Endothelial cell of umbilical vein (primary cell): ENCODE data around the gene OARD1. TPM values are rescaled to one million over a fixed set of nuclear protein-coding genes. Genes with fewer than 3 reads are reported as not detected.

Experiments
- BruUV-seq: library from RNA; stranded (reverse); fragments of 400-500 nt; replicated peaks from 2 replicates; lab custom pipeline; 2021; lab: Mats Ljungman, UMichigan
- CTCF ChIA-PET: fragments of 300-600, 350-600 bp; sonication (Branson Sonifier 250); formaldehyde crosslinking; loops from one replicate; lab custom pipeline; 2021; ENCODE audit warnings: antibody characterized with exemption, inconsistent platforms; lab: Charles Lee
- POLR2A ChIA-PET: fragments of 300-600, 350-600 bp; sonication (Branson Sonifier 250); formaldehyde crosslinking; loops from one replicate; lab custom pipeline; 2021; ENCODE audit warnings: antibody characterized with exemption, inconsistent platforms; lab: Charles Lee
- DNase-seq: peaks from one replicate; pipeline ENCODE4 v3.0.0-alpha.2; 2011; ENCODE audit warnings: low read depth, low spot score
- FAIRE-seq: peaks from 2 replicates; lab custom pipeline; 2011; peaks lifted over from hg19 to GRCh38; lab: Jason Lieb, UNC
- H2AFZ ChIP-seq: 2 replicates; pipeline ENCODE4 v1.6.0; 2012; ENCODE audit warnings: low read depth, low read length, control low read depth, inconsistent platforms
- H3K27ac ChIP-seq: 2 replicates; pipeline ENCODE4 v1.5.1; 2011; ENCODE audit warnings: low read depth, mild to moderate bottlenecking, control low read depth, low read length, moderate library complexity; ENCODE audit not compliant: insufficient read depth
- H3K27me3 ChIP-seq, 2 experiments: 2 replicates each; pipeline versions ENCODE4 v1.6.0 to v1.6.1; 2011; ENCODE audit warnings: low read length in 2 of 2, mixed read lengths in 1 of 2; ENCODE audit not compliant: control insufficient read depth in 2 of 2, insufficient read depth in 2 of 2
- H3K36me3 ChIP-seq, 2 experiments: 2 replicates in 1 of 2; 3 replicates in 1 of 2; pipeline ENCODE4 v1.5.1; 2011; ENCODE audit warnings: low read length in 2 of 2, mild to moderate bottlenecking in 1 of 2, moderate library complexity in 1 of 2; ENCODE audit not compliant: control insufficient read depth in 2 of 2, insufficient read depth in 2 of 2; ENCODE audit errors: extremely low read depth in 1 of 2
- H3K4me1 ChIP-seq: 3 replicates; pipeline ENCODE4 v1.5.1; 2011; ENCODE audit warnings: mild to moderate bottlenecking, low read length; ENCODE audit not compliant: control insufficient read depth, insufficient read depth; ENCODE audit errors: extremely low read depth
- H3K4me2 ChIP-seq: 2 replicates; pipeline ENCODE4 v1.6.1; 2011; ENCODE audit warnings: low read length, control low read depth, mixed read lengths; ENCODE audit not compliant: insufficient read depth
- H3K4me3 ChIP-seq, 3 experiments: fragments of 200-600 bp in 1 of 3; sonication (generic), shearing (Covaris generic) in 1 of 3; replicated peaks in 1 of 3; 2 replicates each; pipeline ENCODE4 v1.5.1; 2011 to 2016; ENCODE audit warnings: control low read depth in 3 of 3, low read length in 3 of 3, mild to moderate bottlenecking in 2 of 3, inconsistent platforms in 1 of 3, low read depth in 1 of 3, moderate library complexity in 1 of 3; ENCODE audit not compliant: insufficient read depth in 1 of 3
- H3K79me2 ChIP-seq: 2 replicates; pipeline ENCODE4 v1.6.0; 2012; ENCODE audit warnings: low read length, inconsistent platforms; ENCODE audit not compliant: control insufficient read depth, insufficient read depth
- H3K9ac ChIP-seq: replicated peaks from 2 replicates; pipeline ENCODE3; 2011; ENCODE audit warnings: low read length, control low read depth; ENCODE audit not compliant: insufficient read depth; ENCODE audit errors: extremely low read depth
- H3K9me1 ChIP-seq: replicated peaks from 3 replicates; pipeline ENCODE4 v1.6.0; 2011; ENCODE audit warnings: mild to moderate bottlenecking, low read length; ENCODE audit not compliant: control insufficient read depth, insufficient read depth; ENCODE audit errors: extremely low read depth
- H3K9me3 ChIP-seq: replicated peaks from 2 replicates; pipeline ENCODE4 v1.5.1; 2012; ENCODE audit warnings: low read length, inconsistent platforms; ENCODE audit not compliant: control insufficient read depth, insufficient read depth
- H4K20me1 ChIP-seq: replicated peaks from 2 replicates; pipeline ENCODE3; 2011; ENCODE audit warnings: mild to moderate bottlenecking, low read length; ENCODE audit not compliant: control insufficient read depth, insufficient read depth; ENCODE audit errors: extremely low read depth
- POLR2A ChIP-seq: IDR thresholded peaks from 2 replicates; pipeline ENCODE4 v1.6.1; 2012; ENCODE audit warnings: low read depth, mild to moderate bottlenecking, control low read depth, low read length
- POLR2AphosphoS5 ChIP-seq: IDR thresholded peaks from 2 replicates; pipeline ENCODE4 v1.6.1; 2012; ENCODE audit warnings: low read depth, mild to moderate bottlenecking, control low read depth, low read length, moderate library complexity; ENCODE audit not compliant: insufficient read depth
- dilution Hi-C: fragments of 300-500 bp; cut with MboI; formaldehyde crosslinking; loops from one replicate; pipeline ENCODE4 v1.15.0; 2019; ENCODE audit warnings: low sequenced_read_pairs; ENCODE audit not compliant: extremely low pct_ligation_motif_present
- intact Hi-C: fragments of 100-400 bp; cut with micrococcal nuclease; formaldehyde crosslinking; loops from one replicate; pipeline ENCODE4 v1.10.0; 2022
- polyA plus RNA-seq, 4 experiments: library from polyadenylated mRNA; depleted of rRNA in 3 of 4; stranded (reverse) in 3 of 4; unstranded in 1 of 4; fragments of >200 nt; gene quantifications; 2 replicates each; pipeline versions ENCODE4 v1.2.1 to v1.2.3, GENCODE V29; 2011 to 2012; ENCODE audit warnings: missing spikeins in 1 of 4
- total RNA-seq: library from RNA; stranded (reverse); gene quantifications from 2 replicates; pipeline ENCODE4 v1.2.3, GENCODE V29; 2021
- TF ChIP-seq, protein P1 (sequence below): IDR thresholded peaks from 2 replicates; pipeline ENCODE4 v1.6.1; 2011; ENCODE audit not compliant: insufficient read depth, insufficient read length
- TF ChIP-seq, protein P2 (sequence below), 2 donors: IDR thresholded peaks; 1 replicate in 1 of 2; 2 replicates in 1 of 2; pipeline ENCODE4 v1.5.1; 2011; ENCODE audit warnings: low read length in 2 of 2, mild to moderate bottlenecking in 2 of 2, moderate library complexity in 2 of 2, control low read depth in 1 of 2, inconsistent platforms in 1 of 2, low read depth in 1 of 2; ENCODE audit not compliant: insufficient read depth in 1 of 2; ENCODE audit errors: extremely low read depth in 1 of 2

OARD1 gene
- total and polyA plus RNA-seq, 2 donors (not counting 3 experiments of a cell fraction or from before 2014, with no cell fraction given), result 5.2 to 13.0 TPM

GRCh38 chr6:41073203-41073967 lies 1.2 kb upstream of the OARD1 start:
- intact Hi-C loops (loop anchor here (1.0 to 5.0 kb wide), 3 partner anchors 24 to 244 kb away; no protein-coding TSS in a partner anchor), dilution Hi-C loops (no loop called here)
- Histone ChIP-seq H3K4me3 (peak overlapping the region; percentile 73 to 88 (median 82)), H3K4me2 (peak overlapping the region; percentile 94), H3K27me3 (no peaks in the 10 kb centered on the region), H4K20me1 (peaks cover 2% of the 10 kb centered on the region), H3K9me3 (no peaks in the 10 kb centered on the region), H2AFZ (peak overlapping the region; percentile 33), H3K79me2 (peaks cover 50% of the 10 kb centered on the region), H3K9ac (peak overlapping the region; percentile 96), H3K9me1 (no peaks in the 10 kb centered on the region), H3K36me3 (no peaks in the 10 kb centered on the region), H3K4me1 (peaks cover 21% of the 10 kb centered on the region), H3K27ac (peak overlapping the region; percentile 96)
- peak; percentile 88 for DNase-seq
- POLR2A ChIA-PET, result interaction anchor here (1.2 kb wide), 1 partner anchor 76 kb away, joined by 3 read pairs; no protein-coding TSS in a partner anchor
- CTCF ChIA-PET, result interaction anchor here (1.0 to 1.1 kb wide), 3 partner anchors 18 to 109 kb away, joined by 3 to 9 read pairs (median 5); no protein-coding TSS in a partner anchor
- TF ChIP-seq, protein P1, sequence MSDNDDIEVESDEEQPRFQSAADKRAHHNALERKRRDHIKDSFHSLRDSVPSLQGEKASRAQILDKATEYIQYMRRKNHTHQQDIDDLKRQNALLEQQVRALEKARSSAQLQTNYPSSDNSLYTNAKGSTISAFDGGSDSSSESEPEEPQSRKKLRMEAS, result no peak
- TF ChIP-seq, protein P2, sequence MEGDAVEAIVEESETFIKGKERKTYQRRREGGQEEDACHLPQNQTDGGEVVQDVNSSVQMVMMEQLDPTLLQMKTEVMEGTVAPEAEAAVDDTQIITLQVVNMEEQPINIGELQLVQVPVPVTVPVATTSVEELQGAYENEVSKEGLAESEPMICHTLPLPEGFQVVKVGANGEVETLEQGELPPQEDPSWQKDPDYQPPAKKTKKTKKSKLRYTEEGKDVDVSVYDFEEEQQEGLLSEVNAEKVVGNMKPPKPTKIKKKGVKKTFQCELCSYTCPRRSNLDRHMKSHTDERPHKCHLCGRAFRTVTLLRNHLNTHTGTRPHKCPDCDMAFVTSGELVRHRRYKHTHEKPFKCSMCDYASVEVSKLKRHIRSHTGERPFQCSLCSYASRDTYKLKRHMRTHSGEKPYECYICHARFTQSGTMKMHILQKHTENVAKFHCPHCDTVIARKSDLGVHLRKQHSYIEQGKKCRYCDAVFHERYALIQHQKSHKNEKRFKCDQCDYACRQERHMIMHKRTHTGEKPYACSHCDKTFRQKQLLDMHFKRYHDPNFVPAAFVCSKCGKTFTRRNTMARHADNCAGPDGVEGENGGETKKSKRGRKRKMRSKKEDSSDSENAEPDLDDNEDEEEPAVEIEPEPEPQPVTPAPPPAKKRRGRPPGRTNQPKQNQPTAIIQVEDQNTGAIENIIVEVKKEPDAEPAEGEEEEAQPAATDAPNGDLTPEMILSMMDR (IDR thresholded peaks at IDR 0.05; ENCODE audit: extremely low read depth in 1 of 2, insufficient read depth in 1 of 2, low read depth in 1 of 2, low read length in 2 of 2), result peak; percentile 11 to 29
- TF ChIP-seq POLR2A (peak; percentile 92), POLR2AphosphoS5 (peak; percentile 85)
- no TSS peak for BruUV-seq
- peak; percentile 97 for FAIRE-seq
